LNCAP (cell line): Measurements from ENCODE around the gene AKT1.

ENCODE experiments used
- CTCF ChIP-seq: fragments of 450-650 bp; IDR thresholded peaks from 2 replicates; pipeline ENCODE4 v1.5.1; 2017; ENCODE audit warnings: mild to moderate bottlenecking

Gene AKT1

GRCh38 chr14:104744484-104744883 lies 51.1 kb downstream of the AKT1 start:
- no peak for TF ChIP-seq CTCF

- TF ChIP-seq CTCF: no peak
Measured at GRCh38 chr14:104743461-104744380, 51.8 kb downstream of the AKT1 start.

- TF ChIP-seq CTCF: no peak
Measured at GRCh38 chr14:104742586-104743455, 52.7 kb downstream of the AKT1 start.

- TF ChIP-seq CTCF: no peak
Measured at GRCh38 chr14:104741803-104742251, 53.7 kb downstream of the AKT1 start.

GRCh38 chr14:104741108-104741802 lies 54.3 kb downstream of the AKT1 start:
- no peak for TF ChIP-seq CTCF

GRCh38 chr14:104739546-104740516 lies 55.7 kb downstream of the AKT1 start:
- TF ChIP-seq CTCF: no peak
